ENCODE data around the gene ARHGEF4. TPM values are rescaled to one million over a fixed set of nuclear protein-coding genes. Genes with fewer than 3 reads are reported as not detected.

Gene ARHGEF4
- total RNA-seq, 1 donor from 2014 or later: 43.2 TPM

- no peak for FAIRE-seq
Observed at GRCh38 chr2:131031875-131032274, 195.2 kb downstream of the ARHGEF4 start.

DNA sequence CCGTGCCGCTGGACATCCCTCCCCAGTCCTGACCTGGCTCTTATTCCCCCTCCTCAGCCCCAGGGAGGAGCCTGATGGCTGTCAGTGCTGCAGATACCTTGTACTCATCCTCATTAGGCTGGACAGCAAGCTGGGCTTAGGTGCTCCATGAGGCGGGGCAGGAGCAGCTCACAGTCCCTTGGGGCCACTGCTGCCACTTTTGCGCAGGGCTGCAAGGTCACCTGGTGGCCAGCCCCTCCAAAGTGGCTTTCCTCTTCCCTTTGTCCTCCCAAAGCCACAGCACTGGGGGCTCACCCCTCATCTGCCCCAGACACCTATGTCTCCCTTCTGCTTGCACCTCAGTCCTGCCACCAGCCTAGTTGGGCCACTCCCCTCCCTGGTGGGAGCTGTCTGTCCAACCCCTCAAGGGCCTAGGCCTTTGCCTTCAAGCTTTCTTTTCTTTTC lies 195.7 kb downstream of the ARHGEF4 start:
- no peak for DNase-seq (ENCODE audit: low spot score in 2 of 2)
- FAIRE-seq: no peak

More at GRCh38 chr2:131031875-131032274, 195.2 kb downstream of the ARHGEF4 start:
- DNase-seq (ENCODE audit: low spot score in 2 of 2): no peak

- DNase-seq (ENCODE audit: low spot score in 2 of 2): no peak
- FAIRE-seq: no peak
Observed at GRCh38 chr2:131033786-131034121, 197.0 kb downstream of the ARHGEF4 start.

- DNase-seq (ENCODE audit: low spot score in 2 of 2) (peak in 1 of 2 donors; percentile 71), FAIRE-seq (no peak)
Observed at GRCh38 chr2:131034122-131035051, 197.7 kb downstream of the ARHGEF4 start.

DNA sequence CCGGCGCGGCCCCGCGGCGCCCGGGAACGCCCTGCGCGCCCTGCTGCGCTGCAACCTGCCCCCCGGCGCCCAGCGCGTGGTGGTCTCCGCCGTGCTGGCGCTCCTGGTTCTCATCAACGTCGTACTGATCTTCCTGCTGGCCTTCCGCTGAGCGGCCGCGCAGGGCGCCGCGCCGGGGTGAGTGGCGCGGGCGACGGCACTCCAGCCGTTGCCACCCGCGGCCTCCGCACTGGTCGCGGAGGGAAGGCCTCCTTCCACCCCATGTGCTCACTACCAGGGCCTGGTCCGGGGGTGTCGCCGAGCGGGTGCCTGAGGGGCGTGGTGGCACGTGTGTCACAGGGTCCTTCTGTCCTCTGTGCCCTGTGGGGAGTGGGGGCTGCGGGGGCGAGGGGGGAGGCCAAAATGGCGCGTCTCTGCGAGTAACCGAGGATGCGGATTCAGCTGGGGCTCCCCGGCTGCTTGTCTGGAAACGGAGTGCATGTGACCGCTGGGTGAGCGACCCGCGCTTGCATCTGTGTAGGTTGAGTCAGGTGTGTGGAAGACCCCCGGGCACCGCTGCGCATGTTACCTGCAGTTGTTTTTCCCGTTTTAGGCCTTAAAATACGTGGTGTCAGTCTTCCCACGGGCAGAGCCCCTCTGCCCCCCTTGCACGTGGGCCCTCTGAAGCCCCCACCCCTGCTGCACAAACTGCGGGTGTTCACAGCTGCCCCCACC lies 198.6 kb downstream of the ARHGEF4 start:
- no peak for DNase-seq (ENCODE audit: low spot score in 2 of 2)

GRCh38 chr2:131035826-131036231 lies 199.1 kb downstream of the ARHGEF4 start:
- DNase-seq (ENCODE audit: low spot score in 2 of 2) (no peak), FAIRE-seq (no peak)

More for the DNA sequence above, 198.6 kb downstream of the ARHGEF4 start:
- FAIRE-seq: no peak

GRCh38 chr2:131036269-131036668 lies 199.6 kb downstream of the ARHGEF4 start:
- DNase-seq (ENCODE audit: low spot score in 2 of 2) (no peak), FAIRE-seq (no peak)

DNA sequence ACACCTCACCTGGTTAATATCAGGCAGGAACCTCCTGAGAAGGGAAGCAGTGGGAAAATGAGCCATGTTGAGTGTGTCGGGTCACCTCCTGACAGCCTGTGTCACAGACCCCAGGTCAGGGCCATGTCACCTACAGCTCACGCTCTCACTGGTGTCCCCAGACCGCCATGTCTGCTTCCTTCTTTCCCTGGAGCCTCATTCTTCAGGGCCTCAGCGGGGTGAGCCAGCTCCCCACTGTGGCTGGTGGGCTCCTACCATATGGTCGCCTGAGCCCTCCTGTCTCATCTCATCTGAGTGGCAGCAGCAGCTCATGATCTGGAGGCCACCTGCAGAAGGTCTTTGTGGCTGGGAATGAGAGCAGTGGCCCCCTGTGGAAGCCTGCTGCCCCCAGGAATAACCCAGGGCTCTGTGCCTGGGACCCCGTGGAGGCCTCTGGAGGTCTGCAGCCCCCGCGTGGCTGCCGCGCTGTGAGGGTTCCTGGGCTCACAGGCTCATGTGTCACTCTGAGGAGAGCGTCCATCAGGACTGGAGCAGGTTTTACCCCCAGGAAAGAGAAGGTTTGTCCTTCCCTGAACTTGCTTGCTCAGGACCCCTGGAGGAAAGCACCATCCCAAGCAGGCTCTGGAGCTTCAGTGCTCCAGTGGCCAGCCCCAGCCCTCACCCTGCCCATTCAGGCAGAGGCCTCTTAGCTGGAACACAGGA lies 200.1 kb downstream of the ARHGEF4 start:
- DNase-seq (ENCODE audit: low spot score in 2 of 2): no peak
- no peak for FAIRE-seq

DNA sequence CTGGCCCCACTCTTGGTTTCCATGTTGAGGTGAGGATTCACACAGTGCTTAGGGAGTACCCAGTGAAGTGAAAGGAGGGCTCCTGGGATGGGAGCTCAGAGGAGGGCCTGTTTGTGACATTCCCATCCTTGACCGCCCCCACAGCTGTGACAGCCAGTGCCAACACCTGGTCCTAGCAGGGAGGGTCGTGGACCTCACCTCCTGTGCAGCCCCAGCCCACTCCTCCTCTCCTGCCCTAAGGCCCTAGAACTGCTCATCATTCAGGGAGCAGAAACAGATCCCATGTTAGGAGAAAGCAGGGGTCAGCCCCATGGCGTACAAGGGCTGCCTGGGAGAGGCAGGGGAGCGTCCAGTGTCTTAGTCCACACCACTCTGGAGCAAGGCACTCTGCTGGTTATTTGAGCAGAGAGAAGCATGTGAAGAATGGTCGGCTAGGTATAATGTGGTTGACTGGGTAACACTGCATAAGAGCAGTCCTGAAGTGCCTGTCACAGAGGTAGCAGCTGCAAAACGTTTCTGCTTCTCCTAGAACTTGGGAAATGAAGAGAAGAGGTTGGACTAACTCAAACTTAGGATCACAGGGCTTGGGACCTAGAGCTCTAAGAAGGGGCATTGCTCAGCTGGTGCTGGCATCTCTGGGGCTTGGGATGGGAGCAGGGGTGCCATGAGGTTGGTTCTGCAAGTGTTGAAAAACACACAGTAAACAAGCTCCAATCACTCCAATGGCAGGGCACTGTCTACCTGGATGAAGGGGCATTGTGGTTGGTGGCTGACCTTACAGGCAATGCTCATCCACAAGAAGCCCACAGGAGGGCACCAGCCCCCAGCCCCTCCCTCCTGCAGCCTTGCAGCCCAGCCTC lies 200.9 kb downstream of the ARHGEF4 start:
- DNase-seq (ENCODE audit: low spot score in 2 of 2): no peak
- no peak for FAIRE-seq

DNA sequence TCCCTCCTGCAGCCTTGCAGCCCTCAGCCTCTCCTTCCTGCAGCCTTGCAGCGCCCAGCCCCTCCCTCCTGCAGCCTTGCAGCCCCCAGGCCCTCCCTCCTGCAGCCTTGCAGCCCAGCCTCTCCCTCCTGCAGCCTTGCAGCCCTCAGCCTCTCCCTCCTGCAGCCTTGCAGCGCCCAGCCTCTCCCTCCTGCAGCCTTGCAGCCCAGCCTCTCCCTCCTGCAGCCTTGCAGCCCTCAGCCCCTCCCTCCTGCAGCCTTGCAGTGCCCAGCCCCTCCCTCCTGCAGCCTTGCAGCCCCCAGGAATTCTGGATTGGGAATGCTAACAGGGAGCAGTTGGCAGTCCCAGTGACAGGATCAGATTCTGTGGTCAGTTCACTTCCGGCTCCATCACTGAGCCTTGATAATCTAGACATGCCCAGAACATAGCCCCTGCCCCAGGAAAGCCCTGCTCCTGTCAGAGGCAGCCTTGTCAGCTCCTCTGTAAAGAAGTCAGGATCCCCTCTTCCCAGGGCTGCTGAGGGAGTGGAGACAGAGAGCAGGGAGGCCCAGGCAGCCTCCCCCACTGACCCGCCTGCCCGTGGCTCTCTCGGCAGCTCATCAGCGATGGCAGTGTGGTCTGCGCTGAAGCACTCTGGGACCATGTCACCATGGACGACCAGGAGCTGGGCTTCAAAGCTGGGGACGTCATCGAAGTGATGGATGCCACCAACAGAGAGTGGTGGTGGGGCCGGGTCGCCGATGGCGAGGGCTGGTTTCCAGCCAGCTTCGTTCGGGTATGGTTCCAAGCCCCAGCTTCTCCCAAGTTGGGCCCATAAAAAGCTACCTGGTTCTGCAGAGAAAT lies 201.8 kb downstream of the ARHGEF4 start:
- DNase-seq (ENCODE audit: low spot score in 2 of 2) (no peak), FAIRE-seq (no peak)

- no peak for FAIRE-seq
- no peak for DNase-seq (ENCODE audit: low spot score in 2 of 2)
Observed at GRCh38 chr2:131039101-131039440, 202.4 kb downstream of the ARHGEF4 start.

GRCh38 chr2:131039535-131039907 lies 202.8 kb downstream of the ARHGEF4 start:
- FAIRE-seq: no peak

DNA sequence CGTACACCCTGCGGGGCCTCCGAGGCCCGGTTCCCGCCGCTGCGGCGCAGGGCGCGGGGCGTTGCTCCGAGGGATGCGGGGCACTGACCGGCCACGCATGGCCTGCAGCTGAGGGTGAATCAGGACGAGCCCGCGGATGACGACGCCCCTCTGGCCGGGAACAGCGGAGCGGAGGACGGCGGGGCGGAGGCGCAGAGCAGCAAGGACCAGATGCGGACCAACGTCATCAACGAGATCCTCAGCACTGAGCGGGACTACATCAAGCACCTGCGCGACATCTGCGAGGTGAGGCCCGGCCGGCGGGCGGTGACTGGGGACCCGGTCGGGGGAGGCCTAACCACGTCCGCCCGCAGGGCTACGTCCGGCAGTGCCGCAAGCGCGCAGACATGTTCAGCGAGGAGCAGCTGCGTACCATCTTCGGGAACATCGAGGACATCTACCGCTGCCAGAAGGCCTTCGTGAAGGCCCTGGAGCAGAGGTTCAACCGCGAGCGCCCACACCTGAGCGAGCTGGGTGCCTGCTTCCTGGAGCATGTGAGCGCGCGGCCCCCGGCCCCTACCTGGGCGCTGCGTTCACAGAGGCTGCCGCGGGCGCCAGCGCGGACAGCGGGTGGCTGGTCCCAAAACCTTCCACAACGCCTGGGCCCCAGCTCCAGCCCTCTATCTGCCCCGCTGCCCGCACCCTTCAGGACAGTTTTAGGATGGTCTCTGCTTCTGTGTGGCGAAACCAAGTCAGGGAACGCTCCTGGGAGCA lies 203.4 kb downstream of the ARHGEF4 start:
- no peak for DNase-seq (ENCODE audit: low spot score in 2 of 2)
- no peak for FAIRE-seq

More at GRCh38 chr2:131039535-131039907, 202.8 kb downstream of the ARHGEF4 start:
- peak in 1 of 2 donors; percentile 74 for DNase-seq (ENCODE audit: low spot score in 2 of 2)

DNA sequence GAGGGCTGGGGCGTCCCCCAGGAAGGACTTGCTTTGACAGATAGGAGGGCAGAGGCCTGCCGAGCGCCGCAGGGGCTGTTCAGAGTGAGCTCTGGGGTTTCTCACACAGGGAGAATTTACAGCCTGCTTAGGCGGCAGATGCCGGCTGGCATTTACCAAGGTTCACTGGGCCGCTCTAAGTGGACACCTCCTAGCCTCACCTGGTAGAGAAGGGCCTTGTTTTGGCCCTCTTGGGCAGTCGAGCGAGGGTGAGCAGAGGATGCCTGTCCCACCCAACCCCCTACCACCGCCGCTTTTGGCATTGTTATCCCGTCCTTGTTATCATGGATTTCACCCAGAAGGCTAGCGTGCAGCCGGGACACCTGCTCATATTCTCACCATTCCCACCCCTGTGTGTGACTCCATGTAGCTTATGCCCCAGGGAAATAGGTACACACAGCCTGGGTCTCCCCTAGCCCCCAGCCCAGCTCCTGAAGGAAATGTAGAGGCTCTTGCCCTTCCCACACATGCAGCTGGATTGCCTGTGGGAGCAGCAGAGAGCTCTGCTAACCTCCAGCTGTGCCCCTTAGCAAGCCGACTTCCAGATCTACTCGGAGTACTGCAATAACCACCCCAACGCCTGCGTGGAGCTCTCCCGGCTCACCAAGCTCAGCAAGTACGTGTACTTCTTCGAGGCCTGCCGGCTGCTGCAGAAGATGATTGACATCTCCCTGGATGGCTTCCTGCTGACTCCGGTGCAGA lies 204.1 kb downstream of the ARHGEF4 start:
- DNase-seq (ENCODE audit: low spot score in 2 of 2) (no peak), FAIRE-seq (no peak)

DNA sequence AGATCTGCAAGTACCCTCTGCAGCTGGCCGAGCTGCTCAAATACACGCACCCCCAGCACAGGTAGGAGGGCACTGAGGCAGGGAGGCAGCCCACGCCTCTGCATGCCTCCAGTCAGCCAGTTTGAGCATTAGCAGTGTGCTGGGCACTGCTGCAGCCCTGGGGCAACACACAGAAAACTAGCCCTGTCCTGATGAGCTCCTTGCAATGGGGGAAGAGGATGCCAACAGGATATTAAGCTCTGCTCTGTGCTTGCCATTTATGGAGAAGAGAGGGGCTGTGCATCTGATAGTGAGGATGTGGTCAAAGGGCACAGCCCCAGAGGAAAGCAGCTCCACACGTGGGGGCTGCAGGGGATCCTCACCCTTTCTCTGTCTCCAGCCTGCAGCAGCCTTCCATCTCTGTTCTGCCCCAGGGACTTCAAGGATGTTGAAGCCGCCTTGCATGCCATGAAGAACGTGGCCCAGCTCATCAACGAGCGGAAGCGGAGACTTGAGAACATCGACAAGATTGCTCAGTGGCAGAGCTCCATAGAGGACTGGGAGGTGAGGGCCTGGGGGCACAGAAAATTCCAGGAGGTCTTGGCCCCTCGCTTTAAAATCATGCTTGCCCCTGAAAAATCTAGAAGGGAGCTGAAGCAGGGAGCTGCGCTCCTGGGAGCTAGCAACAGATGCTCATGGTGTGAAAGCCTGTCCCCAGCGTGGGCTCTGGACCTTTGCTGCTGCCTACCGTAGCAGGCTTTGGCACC lies 204.9 kb downstream of the ARHGEF4 start:
- FAIRE-seq (no peak), DNase-seq (ENCODE audit: low spot score in 2 of 2) (no peak)

DNA sequence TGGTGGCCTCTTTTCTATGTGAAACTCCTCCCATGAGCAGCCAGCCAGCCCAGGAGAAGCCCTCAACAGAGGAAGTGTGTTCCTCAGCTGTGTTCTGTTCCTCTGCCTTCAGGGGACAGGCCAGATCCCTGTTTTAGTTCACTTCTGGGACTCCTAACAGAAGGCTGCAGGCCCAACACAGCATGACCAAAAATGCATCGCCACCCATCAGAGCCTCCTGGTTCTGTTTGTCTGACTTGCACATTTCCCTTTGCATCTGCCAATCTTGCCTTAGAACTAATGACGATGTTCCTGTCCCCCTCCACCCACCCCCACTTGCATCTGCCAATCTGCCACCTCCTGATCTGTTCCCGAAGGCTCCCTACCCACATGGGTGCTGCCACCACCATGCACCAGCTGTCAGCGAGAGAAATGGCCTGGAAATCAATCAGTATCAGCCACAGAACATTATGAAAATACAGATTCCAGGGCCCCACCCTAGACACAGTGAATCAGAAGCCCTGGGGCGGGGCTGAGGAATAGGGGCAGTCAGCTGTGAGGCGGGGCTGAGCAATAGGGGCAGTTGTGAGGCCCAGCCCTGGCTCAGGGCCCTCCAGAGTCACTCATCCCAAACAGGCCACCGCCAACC lies 205.5 kb downstream of the ARHGEF4 start:
- no peak for DNase-seq (ENCODE audit: low spot score in 2 of 2)
- FAIRE-seq: no peak

Data from frontal cortex (tissue), 4 donors.